CD14-positive monocyte (primary cell): Measurements from ENCODE around the gene COL15A1. TPM values are rescaled to one million over a fixed set of nuclear protein-coding genes. Genes with fewer than 3 reads are reported as not detected.
A peak's percentile ranks its signal among the peaks of the same experiment; 100 is the strongest.

ENCODE experiments used
- DNase-seq, 3 donors: peaks; one replicate each; pipeline ENCODE4 v3.0.0-alpha.2; 2011 to 2022
- H2AFZ ChIP-seq: 2 replicates; pipeline ENCODE4 v1.6.0; 2012; ENCODE audit warnings: mild to moderate bottlenecking, low read depth, low read length, inconsistent platforms; ENCODE audit not compliant: insufficient read depth, poor library complexity, severe bottlenecking
- H3K27ac ChIP-seq, 2 donors: 1 replicate in 1 of 2; 2 replicates in 1 of 2; pipeline ENCODE4 v1.5.1; 2012 to 2013; ENCODE audit warnings: low read length in 2 of 2, control low read depth in 1 of 2, inconsistent platforms in 1 of 2, low read depth in 1 of 2, mild to moderate bottlenecking in 1 of 2
- H3K27me3 ChIP-seq, 2 donors: one replicate each; pipeline versions ENCODE4 v1.6.0 to v1.6.1; 2011 to 2013; ENCODE audit warnings: low read length in 2 of 2; ENCODE audit not compliant: control insufficient read depth in 2 of 2, insufficient read depth in 2 of 2
- H3K36me3 ChIP-seq, 2 donors: replicated peaks in 1 of 2; 1 replicate in 1 of 2; 2 replicates in 1 of 2; pipeline versions ENCODE4 v1.5.1 to v1.6.1; 2012 to 2013; ENCODE audit warnings: low read length in 2 of 2, control low read depth in 1 of 2, inconsistent platforms in 1 of 2, mild to moderate bottlenecking in 1 of 2; ENCODE audit not compliant: insufficient read depth in 2 of 2, control insufficient read depth in 1 of 2
- H3K4me1 ChIP-seq, 2 donors: 1 replicate in 1 of 2; 2 replicates in 1 of 2; pipeline versions ENCODE4 v1.5.1 to v1.6.1; 2012 to 2013; ENCODE audit warnings: low read length in 2 of 2, control low read depth in 1 of 2, inconsistent platforms in 1 of 2, mild to moderate bottlenecking in 1 of 2, moderate library complexity in 1 of 2; ENCODE audit not compliant: insufficient read depth in 2 of 2, control insufficient read depth in 1 of 2
- H3K4me2 ChIP-seq: replicated peaks from 2 replicates; pipeline ENCODE3; 2012; ENCODE audit warnings: low read length, moderate library complexity, mild to moderate bottlenecking; ENCODE audit not compliant: poor library complexity, severe bottlenecking; ENCODE audit errors: extremely low read depth
- H3K4me3 ChIP-seq, 3 experiments: fragments of 200-600 bp in 1 of 3; sonication (generic) in 1 of 3; replicated peaks in 1 of 3; 1 replicate in 2 of 3; 2 replicates in 1 of 3; pipeline ENCODE4 v1.5.1; 2011 to 2013; ENCODE audit warnings: low read length in 3 of 3, mild to moderate bottlenecking in 3 of 3, control low read depth in 2 of 3, low read depth in 2 of 3, inconsistent platforms in 1 of 3, moderate library complexity in 1 of 3
- H3K79me2 ChIP-seq: 2 replicates; pipeline ENCODE4 v1.6.0; 2012; ENCODE audit warnings: mild to moderate bottlenecking, control low read depth, inconsistent platforms, low read length, moderate library complexity; ENCODE audit not compliant: insufficient read depth
- H3K9ac ChIP-seq: 2 replicates; pipeline ENCODE4 v1.6.0; 2017; ENCODE audit warnings: low read length, mild to moderate bottlenecking; ENCODE audit not compliant: insufficient read depth, poor library complexity, severe bottlenecking
- H3K9me3 ChIP-seq, 2 donors: replicated peaks in 1 of 2; 1 replicate in 1 of 2; 2 replicates in 1 of 2; pipeline versions ENCODE4 v1.5.1 to v1.6.1; 2012 to 2013; ENCODE audit warnings: low read length in 2 of 2, control low read depth in 1 of 2; ENCODE audit not compliant: control insufficient read depth in 1 of 2, insufficient read depth in 1 of 2
- H4K20me1 ChIP-seq: 2 replicates; pipeline ENCODE4 v1.6.0; 2012; ENCODE audit warnings: mild to moderate bottlenecking, low read length, control low read depth, moderate library complexity; ENCODE audit not compliant: insufficient read depth
- H3K27ac Mint-ChIP-seq, 7 donors: one replicate each; pipeline ENCODE4 v1.8.0; 2020; ENCODE audit warnings: mild to moderate bottlenecking in 7 of 7, mixed read lengths in 7 of 7, moderate library complexity in 6 of 7, inconsistent platforms in 2 of 7
- H3K27me3 Mint-ChIP-seq, 3 donors: one replicate each; pipeline ENCODE4 v1.8.0; 2021 to 2022; ENCODE audit warnings: low read depth in 3 of 3, mild to moderate bottlenecking in 3 of 3, mixed read lengths in 3 of 3, moderate library complexity in 3 of 3, inconsistent platforms in 1 of 3
- H3K36me3 Mint-ChIP-seq, 2 donors: one replicate each; pipeline ENCODE4 v1.8.0; 2020; ENCODE audit warnings: mixed read lengths in 2 of 2, inconsistent platforms in 1 of 2, mild to moderate bottlenecking in 1 of 2
- H3K4me1 Mint-ChIP-seq: one replicate; pipeline ENCODE4 v1.8.0; 2020; ENCODE audit warnings: mild to moderate bottlenecking, mixed read lengths
- H3K4me3 Mint-ChIP-seq, 2 donors: one replicate each; pipeline ENCODE4 v1.8.0; 2020; ENCODE audit warnings: mild to moderate bottlenecking in 2 of 2, mixed read lengths in 2 of 2, moderate library complexity in 1 of 2
- H3K9me3 Mint-ChIP-seq, 7 donors: one replicate each; pipeline ENCODE4 v1.8.0; 2020 to 2022; ENCODE audit warnings: mixed read lengths in 7 of 7, mild to moderate bottlenecking in 6 of 7, moderate library complexity in 6 of 7, inconsistent platforms in 2 of 7
- CTCF ChIP-seq: fragments of 200-600 bp; IDR thresholded peaks from one replicate; pipeline ENCODE4 v1.8.0; 2022; ENCODE audit warnings: antibody characterized with exemption, mild to moderate bottlenecking
- WGBS: methylation state at CpG from one replicate; pipeline ENCODE4 v1.1.5; 2013; ENCODE audit warnings: missing lambda C conversion rate; ENCODE audit not compliant: insufficient coverage; 5-methylcytosine and 5-hydroxymethylcytosine counted together
- intact Hi-C, 2 donors: fragments of 100-400 bp; cut with micrococcal nuclease; formaldehyde crosslinking; loops; one replicate each; pipeline versions ENCODE4 v1.15.0 to v1.15.1; 2023
- polyA plus RNA-seq, 3 donors: library from polyadenylated mRNA; depleted of rRNA in 1 of 3; unstranded in 2 of 3; stranded (reverse) in 1 of 3; fragments of 300-500 nt in 2 of 3; fragments of >200 nt in 1 of 3; fragmentation: Illumina TruSeq in 2 of 3; gene quantifications; 1 replicate in 2 of 3; 2 replicates in 1 of 3; pipeline ENCODE4 v1.2.3, GENCODE V29; 2012 to 2021

The COL15A1 gene
- polyA plus RNA-seq, 3 donors = 0.03 to 0.14 (median 0.11) TPM

DNA sequence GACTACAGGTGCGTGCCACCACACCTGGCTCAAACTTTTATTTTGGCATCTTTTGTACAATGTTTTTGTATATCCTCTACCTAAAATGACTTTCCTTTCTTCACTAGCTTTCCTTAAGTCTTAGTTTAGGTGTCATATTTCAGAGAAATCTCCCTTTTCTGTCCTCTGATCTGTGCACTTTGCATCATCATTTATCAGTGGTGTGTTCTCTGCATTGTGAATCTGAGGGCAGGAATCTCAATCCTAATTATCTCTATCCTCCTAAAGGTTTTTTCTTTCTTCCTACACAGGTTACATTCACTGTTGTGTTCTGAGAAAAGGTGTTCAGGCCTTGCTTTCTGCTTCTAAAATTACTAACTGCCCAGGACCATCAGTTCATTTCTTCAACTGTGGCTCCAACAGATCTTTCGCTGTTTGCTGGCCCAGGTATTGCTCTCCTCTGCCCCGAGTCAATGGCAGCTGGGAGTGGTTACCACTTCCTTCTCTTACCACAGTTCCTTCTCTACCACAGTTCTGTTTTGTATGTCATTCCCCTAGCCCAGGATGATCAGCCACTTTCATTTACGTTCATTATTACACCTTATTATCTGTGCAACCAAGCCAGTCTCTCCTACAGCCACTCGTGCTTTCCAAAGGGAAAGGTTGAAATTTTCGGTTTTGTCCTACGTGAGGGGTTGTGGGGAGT is 175.2 kb downstream of the COL15A1 start:
- intact Hi-C loops = loop anchor here in 1 of 2 donors (5.0 kb wide), 1 partner anchor 867 kb away; no protein-coding TSS in a partner anchor
- Histone ChIP-seq H2AFZ (peak overlapping the region; percentile 9), H3K4me1 (peaks cover 35 to 41% of the 10 kb centered on the region in 2 donors)

More for the DNA sequence above, 175.2 kb downstream of the COL15A1 start:
- Histone ChIP-seq H3K9me3 (no peaks in the 10 kb centered on the region), H3K4me3 (peak overlapping the region; percentile 24 to 70 (median 26)), H3K4me2 (peak overlapping the region; percentile 81), H4K20me1 (peaks cover 39% of the 10 kb centered on the region), H3K79me2 (peaks cover 100% of the 10 kb centered on the region), H3K27ac (peak overlapping the region; percentile 6 to 82), H3K9ac (no peak overlapping the region), H3K27me3 (no peaks in the 10 kb centered on the region), H3K36me3 (no peaks in the 10 kb centered on the region)
- Mint-ChIP-seq H3K27ac (peak overlapping the region; percentile 82 to 94 (median 91)), H3K4me1 (peaks cover 55% of the 10 kb centered on the region), H3K9me3 (peaks cover 0 to 2% (median 0%) of the 10 kb centered on the region in 7 donors), H3K27me3 (no peaks in the 10 kb centered on the region), H3K36me3 (no peaks in the 10 kb centered on the region), H3K4me3 (peak overlapping the region; percentile 70 to 87)
- WGBS = 0% methylated on average over 2 of the region's 7 CpGs
- DNase-seq = peak; percentile 52 to 67 (median 60)
- no peak for TF ChIP-seq CTCF
